HG02610 (cell line): ENCODE results near the gene WSCD2.

ENCODE experiments used
- ATAC-seq: cut with Tn5 transposase; IDR thresholded peaks from one replicate; pipeline ENCODE4 v1.9.1; 2021; ENCODE audit warnings: mild to moderate bottlenecking, moderate library complexity; ENCODE audit not compliant: unreplicated experiment

Gene WSCD2

GRCh38 chr12:108260039-108260438, 131.0 kb downstream of the WSCD2 start:
- ATAC-seq, result no peak

GRCh38 chr12:108260969-108261368, 131.9 kb downstream of the WSCD2 start:
- no peak for ATAC-seq

GRCh38 chr12:108265505-108265904, 136.4 kb downstream of the WSCD2 start:
- no peak for ATAC-seq

DNA sequence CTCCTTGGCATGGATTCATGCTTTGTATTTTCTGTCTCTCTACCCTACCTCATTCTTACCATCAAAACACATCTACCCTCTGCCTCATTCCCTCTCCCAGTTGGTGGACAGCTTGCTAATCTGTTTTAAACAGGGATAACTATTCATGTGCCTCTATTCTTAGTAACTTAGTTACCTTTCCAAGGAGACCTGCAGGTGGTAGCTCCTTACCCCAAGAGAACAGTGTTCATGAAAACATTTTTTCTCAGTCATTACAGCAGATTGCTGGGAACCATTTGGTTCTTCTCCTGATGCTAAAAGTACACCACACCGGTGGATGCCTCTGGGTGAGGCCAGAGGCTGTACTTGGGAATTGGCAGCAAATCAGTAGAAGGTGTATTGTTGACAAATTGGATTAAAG, 137.0 kb downstream of the WSCD2 start:
- ATAC-seq, result no peak

GRCh38 chr12:108267450-108267849, 138.4 kb downstream of the WSCD2 start:
- ATAC-seq, result no peak

- no peak for ATAC-seq
Measured at GRCh38 chr12:108268397-108268796, 139.3 kb downstream of the WSCD2 start.

DNA sequence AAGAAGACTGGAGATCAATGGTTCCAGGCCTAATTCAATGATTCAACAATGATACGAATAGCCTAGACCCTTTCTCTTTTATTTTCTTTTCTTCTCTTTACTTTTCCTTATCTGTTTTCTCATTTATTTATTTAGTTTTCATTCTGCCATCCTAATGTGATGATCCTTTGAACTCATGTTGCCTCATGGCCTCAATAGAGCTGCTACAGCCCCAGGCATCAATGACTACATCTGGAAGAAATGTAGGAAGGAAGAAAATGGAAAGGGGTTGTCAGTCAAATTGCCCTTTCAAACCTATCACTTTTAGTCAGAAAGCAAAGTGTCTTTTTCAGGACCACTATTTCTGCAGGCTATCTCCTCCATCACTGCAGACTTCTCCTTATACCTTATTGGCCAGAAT, 140.1 kb downstream of the WSCD2 start:
- ATAC-seq, result no peak

GRCh38 chr12:108270035-108270848, 141.2 kb downstream of the WSCD2 start:
- ATAC-seq, result no peak

- ATAC-seq, result no peak
Measured at GRCh38 chr12:108270849-108271143, 141.7 kb downstream of the WSCD2 start.

- ATAC-seq, result no peak
Measured at GRCh38 chr12:108271951-108272872, 143.1 kb downstream of the WSCD2 start.

DNA sequence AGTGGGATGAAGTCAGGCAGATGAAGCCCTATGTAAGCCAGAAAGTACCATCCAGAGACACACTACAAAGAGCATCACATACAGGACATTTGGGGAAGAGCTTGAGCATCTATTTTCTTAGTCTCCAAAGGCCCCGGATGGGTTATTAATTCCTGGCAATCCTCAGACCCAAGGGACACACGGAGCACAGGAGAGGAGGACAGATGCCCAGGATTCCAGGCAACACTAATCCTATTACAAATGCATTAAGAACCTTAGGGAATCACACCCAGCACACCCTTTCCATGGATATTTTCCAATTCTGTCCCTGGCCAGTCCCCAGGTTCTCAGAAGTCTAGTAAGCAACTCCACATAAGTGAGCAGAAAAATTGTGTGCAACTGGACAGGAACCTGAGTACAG, 144.1 kb downstream of the WSCD2 start:
- no peak for ATAC-seq

DNA sequence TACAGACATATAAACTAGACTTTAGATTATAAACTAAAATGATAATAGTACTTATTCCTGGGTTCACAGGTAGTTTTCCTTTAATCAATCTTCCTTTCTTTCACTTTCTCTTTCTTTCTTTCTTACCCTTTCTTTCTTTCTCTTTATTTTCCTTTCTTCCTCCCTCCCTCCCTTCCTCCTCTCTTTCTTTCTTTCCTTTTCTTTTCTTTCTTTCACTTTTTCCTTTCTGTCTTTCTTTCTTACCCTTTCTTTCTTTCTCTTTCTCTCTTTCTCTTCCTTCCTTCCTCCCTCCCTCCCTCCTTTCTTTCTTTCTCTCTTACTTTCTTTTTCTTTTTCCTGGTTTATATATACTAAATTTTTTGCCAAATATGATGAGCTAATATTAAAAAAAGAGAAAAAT, 148.5 kb downstream of the WSCD2 start:
- no peak for ATAC-seq

- ATAC-seq, result no peak
Measured at GRCh38 chr12:108282160-108282559, 153.1 kb downstream of the WSCD2 start.

DNA sequence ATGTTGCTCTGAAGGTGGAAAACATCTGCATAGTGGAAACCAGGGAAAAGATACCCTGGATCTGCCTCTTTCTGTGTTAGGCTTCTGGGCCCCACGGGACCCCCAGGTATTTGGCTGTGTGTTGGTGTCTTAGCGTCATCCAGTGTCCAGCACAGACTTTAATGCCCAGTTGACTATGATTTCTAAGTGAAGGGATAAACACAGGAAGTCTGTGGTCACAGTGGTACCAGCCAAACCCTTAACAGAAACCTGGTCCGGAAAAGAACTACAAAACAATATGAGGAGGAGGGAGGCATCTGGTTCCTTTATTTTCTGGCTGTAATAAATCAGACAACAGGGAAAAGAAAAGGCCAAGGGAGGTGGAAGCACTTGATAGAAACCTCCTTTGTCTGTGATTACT, 153.6 kb downstream of the WSCD2 start:
- ATAC-seq, result no peak

DNA sequence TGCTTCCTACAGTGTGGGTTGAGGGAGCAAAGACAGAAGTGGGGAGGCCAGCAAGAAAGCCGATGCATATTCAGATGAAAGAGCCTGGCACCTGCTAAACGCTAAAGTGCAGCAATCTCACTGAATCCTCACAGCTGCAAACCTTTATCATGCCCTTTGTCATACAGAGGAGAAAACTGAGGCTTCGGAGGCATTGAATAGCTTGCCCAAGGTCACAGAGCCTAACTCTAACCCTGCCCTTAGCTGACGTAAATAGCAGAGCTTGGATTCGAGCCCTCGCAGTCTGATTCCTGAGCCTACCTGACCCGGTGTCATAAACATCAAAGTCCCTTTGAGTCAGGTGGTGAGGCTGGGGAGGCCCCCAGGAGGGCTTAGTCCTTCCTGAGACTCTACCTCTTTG, 155.1 kb downstream of the WSCD2 start:
- ATAC-seq, result no peak

GRCh38 chr12:108285016-108285415, 155.9 kb downstream of the WSCD2 start:
- ATAC-seq, result no peak

DNA sequence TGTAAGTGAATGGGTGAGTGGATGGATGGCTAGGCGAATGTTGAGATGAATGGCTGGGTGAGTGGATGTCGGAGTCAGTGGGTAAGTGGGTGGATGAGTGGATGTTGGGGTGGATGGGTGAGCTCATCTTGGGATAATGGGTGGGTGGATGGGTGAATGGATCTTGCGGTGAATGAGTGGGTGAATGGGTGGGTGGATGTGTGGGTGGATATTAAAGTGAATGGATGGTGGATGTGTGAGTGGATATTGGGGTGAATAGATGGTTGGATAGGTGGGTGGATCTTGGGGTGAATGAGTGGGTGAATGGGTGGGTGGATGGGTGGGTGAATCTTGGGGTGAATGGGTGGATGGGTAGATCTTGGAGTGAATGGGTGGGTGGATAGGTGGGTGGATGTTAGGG, 158.1 kb downstream of the WSCD2 start:
- ATAC-seq, result no peak

DNA sequence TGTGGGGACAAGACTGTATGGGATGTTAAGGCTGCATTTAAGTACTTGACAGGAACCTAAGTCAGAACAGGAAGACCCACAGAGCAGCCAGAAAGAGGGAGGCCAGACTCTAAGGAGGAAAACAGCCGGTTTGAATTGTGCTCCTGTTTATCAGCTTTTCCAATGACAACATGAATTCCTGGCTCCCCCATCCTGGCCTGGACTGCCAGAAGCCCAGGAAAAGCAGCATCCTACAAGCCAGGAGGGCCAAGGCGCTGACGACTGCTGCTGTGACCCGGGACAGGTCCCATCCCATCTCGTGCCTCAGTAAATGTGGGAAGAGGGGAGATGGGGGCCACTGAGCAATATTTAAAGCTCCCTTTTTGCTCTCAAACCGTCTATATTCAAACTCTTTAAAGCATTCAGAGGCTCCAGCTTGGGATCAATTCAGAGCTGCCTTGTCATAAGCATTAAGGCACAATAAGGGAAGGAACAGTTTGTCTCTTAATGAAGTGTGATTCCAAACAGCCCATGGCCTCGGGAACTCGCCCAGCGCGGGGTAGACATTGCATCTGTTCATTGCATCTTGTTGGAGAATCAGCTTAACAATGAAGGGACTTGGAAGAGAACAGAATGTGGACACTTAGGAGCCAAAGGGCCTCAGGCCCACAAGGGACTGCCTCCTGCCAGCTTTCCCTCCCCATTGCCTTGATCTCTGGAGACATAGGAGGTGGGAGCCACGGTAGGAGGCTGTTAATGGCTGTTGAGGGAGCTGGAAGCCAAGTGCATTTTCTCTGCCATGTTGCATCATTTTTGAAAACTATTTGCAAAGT, 160.5 kb downstream of the WSCD2 start:
- ATAC-seq, result no peak

DNA sequence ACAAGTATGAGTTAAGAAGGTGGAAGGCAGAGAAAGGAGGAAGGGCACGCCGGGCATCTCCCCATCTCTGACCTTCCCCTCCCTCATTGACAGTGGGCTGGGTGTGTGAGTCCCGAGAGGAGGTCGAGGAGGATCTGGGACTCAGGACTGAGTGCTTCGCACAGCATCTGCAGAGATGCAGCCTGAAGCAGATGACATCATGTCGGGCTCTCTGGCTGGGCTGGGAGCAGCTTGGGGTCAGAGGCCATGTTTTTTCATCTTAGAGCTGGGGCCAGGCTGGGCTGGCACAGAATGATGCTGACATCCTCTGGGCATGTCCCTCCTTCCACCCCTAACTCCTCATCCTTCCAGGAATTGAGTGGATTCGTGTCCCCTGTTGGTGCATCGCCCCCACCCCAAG, 166.6 kb downstream of the WSCD2 start:
- no peak for ATAC-seq

- ATAC-seq, result no peak
Measured at GRCh38 chr12:108296945-108297344, 167.9 kb downstream of the WSCD2 start.

GRCh38 chr12:108297424-108297823, 168.3 kb downstream of the WSCD2 start:
- ATAC-seq, result no peak
